K562 (cell line): ENCODE measurements around the gene FKBP2. TPM values are rescaled to one million over a fixed set of nuclear protein-coding genes. Genes with fewer than 3 reads are reported as not detected.

ENCODE experiments used
- FOXJ3 ChIP-seq: sonication (generic); formaldehyde crosslinking; IDR thresholded peaks from 2 replicates; pipeline ENCODE4 v1.4.0; 2020; ENCODE audit warnings: mild to moderate bottlenecking, missing genetic modification reagents
- HDAC3 ChIP-seq: fragments of 450-650 bp; IDR thresholded peaks from 2 replicates; pipeline ENCODE4 v1.6.1; 2018; ENCODE audit warnings: borderline replicate concordance, mild to moderate bottlenecking, moderate library complexity; ENCODE audit not compliant: partially characterized antibody
- HNRNPL ChIP-seq: fragments of 200-400 bp; formaldehyde crosslinking; IDR thresholded peaks from 2 replicates; pipeline ENCODE4 v1.6.1; 2017; ENCODE audit warnings: low read depth, mild to moderate bottlenecking, low read length
- ILF3 ChIP-seq: fragments of 450-650 bp; IDR thresholded peaks from 2 replicates; pipeline ENCODE4 v1.6.1; 2018; ENCODE audit warnings: antibody characterized with exemption, mild to moderate bottlenecking, moderate library complexity, borderline replicate concordance
- KHSRP ChIP-seq: fragments of 450-650 bp; IDR thresholded peaks from 2 replicates; pipeline ENCODE4 v1.6.1; 2017
- TAF1 ChIP-seq: IDR thresholded peaks from 2 replicates; pipeline ENCODE4 v1.6.1; 2011; ENCODE audit warnings: mild to moderate bottlenecking, low read length, moderate library complexity; ENCODE audit not compliant: insufficient read depth, control insufficient read depth, severe bottlenecking; ENCODE audit errors: extremely low read depth
- ZBTB17 ChIP-seq: fragments of 450-650 bp; formaldehyde crosslinking; IDR thresholded peaks from 2 replicates; pipeline ENCODE4 v1.4.0; 2020; ENCODE audit warnings: mild to moderate bottlenecking
- ZFX ChIP-seq: sonication (generic); formaldehyde crosslinking; IDR thresholded peaks from 2 replicates; pipeline ENCODE4 v1.8.0; 2022; ENCODE audit warnings: mild to moderate bottlenecking, missing genetic modification reagents, moderate library complexity
- ZNF239 ChIP-seq: fragments of 250-450 bp; sonication (Bioruptor Pico); IDR thresholded peaks from 2 replicates; pipeline ENCODE4 v1.4.0; 2020; ENCODE audit warnings: mild to moderate bottlenecking
- ZNF551 ChIP-seq: fragments of 250-450 bp; sonication (Bioruptor Pico); IDR thresholded peaks from 2 replicates; pipeline ENCODE4 v1.5.0; 2021; ENCODE audit warnings: mild to moderate bottlenecking, moderate library complexity
- polyA plus RNA-seq, 8 experiments: library from polyadenylated mRNA; depleted of rRNA in 4 of 8; stranded (reverse) in 5 of 8; unstranded in 3 of 8; fragments of >200 nt; fragmentation: Nextera tagmentation in 2 of 8; fragmentation: Illumina TruSeq in 1 of 8; extraction: Ambion mirVana in 2 of 8; extraction: Trizol in 1 of 8; gene quantifications; 2 replicates each; pipeline versions ENCODE4 v1.2.1 to v1.2.3, GENCODE V29; 2011 to 2014; ENCODE audit warnings: inconsistent platforms in 1 of 8, missing spikeins in 1 of 8
- total RNA-seq, 7 experiments: library from RNA; depleted of rRNA in 6 of 7; stranded (reverse); fragments of >200 nt in 6 of 7; fragmentation: Illumina TruSeq in 2 of 7; extraction: Trizol in 2 of 7; gene quantifications; 2 replicates each; pipeline versions ENCODE4 v1.2.1 to v1.2.3, GENCODE V29; 2011 to 2021; ENCODE audit warnings: low replicate concordance in 1 of 7
- TF ChIP-seq, protein P1 (sequence below), 2 experiments: fragments of 450-650 bp in 1 of 2; IDR thresholded peaks; 2 replicates each; pipeline ENCODE4 v1.6.1; 2011 to 2017; ENCODE audit warnings: low read depth in 2 of 2, antibody characterized with exemption in 1 of 2, borderline replicate concordance in 1 of 2, low read length in 1 of 2, mild to moderate bottlenecking in 1 of 2, mixed read lengths in 1 of 2; ENCODE audit not compliant: control insufficient read depth in 1 of 2
- TF ChIP-seq, protein P2 (sequence below): sonication (generic); formaldehyde crosslinking; IDR thresholded peaks from 2 replicates; pipeline ENCODE4 v1.8.1; 2023; ENCODE audit warnings: mild to moderate bottlenecking, missing genetic modification reagents
- TF ChIP-seq, protein P3 (sequence below): sonication (generic); formaldehyde crosslinking; IDR thresholded peaks from 2 replicates; pipeline ENCODE4 v1.8.1; 2023; ENCODE audit warnings: mild to moderate bottlenecking, missing genetic modification reagents
- TF ChIP-seq, protein P4 (sequence below): fragments of 250-450 bp; sonication (Bioruptor Pico); IDR thresholded peaks from 2 replicates; pipeline ENCODE4 v1.4.0; 2020; ENCODE audit warnings: mild to moderate bottlenecking, moderate library complexity, borderline replicate concordance
- TF ChIP-seq, protein P5 (sequence below): fragments of 450-650 bp; IDR thresholded peaks from 2 replicates; pipeline ENCODE4 v1.6.1; 2016

Gene FKBP2
- total and polyA plus RNA-seq, 9 of the 15 experiments (the other 6 are each of a cell fraction or from before 2014, with no cell fraction given): 3.5 to 151 (median 58.1) TPM

DNA sequence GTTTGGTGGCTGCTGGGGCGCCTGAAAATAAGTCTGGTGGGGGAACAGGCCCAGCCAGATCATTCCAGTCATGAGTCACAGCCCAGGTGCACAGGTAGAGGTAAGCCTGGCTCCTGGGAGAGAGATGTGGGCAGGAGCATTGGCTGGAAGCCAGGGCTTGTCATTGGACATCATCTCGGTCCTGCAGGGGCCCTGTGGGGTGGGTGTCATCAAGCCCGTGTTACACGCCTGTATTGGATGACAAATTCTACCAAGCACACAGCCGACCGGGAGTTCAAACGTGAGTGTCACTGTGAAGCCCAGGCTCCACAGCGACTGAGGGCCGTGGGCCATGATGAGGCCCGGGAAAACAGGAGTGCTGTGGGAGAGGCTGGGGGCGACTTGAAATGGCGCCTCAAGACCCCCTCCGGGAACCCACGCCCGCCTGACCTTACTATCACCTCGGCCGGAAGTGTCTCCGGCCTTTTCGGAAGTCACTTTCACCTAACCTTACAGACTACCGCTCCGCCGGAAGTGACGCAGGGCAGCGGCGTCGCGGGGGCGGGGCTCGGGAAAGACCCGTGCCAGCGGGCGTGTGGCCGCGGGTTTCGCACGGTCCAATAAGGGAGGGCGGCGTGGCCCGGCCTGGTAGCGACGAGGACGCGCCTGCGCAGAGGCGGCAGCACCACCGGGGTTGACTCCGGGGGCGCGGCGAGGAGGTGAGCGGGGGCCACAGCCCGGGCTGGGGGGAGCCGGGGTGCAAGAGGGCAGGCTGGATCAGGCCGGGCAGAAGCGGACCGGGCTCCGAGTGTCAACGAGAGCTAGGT lies at the start of gene FKBP2 (continued):
- TF ChIP-seq, protein P1, sequence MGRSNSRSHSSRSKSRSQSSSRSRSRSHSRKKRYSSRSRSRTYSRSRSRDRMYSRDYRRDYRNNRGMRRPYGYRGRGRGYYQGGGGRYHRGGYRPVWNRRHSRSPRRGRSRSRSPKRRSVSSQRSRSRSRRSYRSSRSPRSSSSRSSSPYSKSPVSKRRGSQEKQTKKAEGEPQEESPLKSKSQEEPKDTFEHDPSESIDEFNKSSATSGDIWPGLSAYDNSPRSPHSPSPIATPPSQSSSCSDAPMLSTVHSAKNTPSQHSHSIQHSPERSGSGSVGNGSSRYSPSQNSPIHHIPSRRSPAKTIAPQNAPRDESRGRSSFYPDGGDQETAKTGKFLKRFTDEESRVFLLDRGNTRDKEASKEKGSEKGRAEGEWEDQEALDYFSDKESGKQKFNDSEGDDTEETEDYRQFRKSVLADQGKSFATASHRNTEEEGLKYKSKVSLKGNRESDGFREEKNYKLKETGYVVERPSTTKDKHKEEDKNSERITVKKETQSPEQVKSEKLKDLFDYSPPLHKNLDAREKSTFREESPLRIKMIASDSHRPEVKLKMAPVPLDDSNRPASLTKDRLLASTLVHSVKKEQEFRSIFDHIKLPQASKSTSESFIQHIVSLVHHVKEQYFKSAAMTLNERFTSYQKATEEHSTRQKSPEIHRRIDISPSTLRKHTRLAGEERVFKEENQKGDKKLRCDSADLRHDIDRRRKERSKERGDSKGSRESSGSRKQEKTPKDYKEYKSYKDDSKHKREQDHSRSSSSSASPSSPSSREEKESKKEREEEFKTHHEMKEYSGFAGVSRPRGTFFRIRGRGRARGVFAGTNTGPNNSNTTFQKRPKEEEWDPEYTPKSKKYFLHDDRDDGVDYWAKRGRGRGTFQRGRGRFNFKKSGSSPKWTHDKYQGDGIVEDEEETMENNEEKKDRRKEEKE (IDR thresholded peaks at IDR 0.05; ENCODE audit: borderline replicate concordance in 1 of 2, control insufficient read depth in 1 of 2, low read depth in 2 of 2, low read length in 1 of 2): no peak; a peak in 1 of 4 replicates
- no peak for TF ChIP-seq ZNF239 (CRISPR knock-in tag)
- TF ChIP-seq TAF1: peak; percentile 93
- TF ChIP-seq FOXJ3: no peak
- 0 out of 2 replicates have a peak, but pooled peaks have one; percentile 53 for TF ChIP-seq HNRNPL
- no peak for TF ChIP-seq ILF3
- TF ChIP-seq, protein P2, sequence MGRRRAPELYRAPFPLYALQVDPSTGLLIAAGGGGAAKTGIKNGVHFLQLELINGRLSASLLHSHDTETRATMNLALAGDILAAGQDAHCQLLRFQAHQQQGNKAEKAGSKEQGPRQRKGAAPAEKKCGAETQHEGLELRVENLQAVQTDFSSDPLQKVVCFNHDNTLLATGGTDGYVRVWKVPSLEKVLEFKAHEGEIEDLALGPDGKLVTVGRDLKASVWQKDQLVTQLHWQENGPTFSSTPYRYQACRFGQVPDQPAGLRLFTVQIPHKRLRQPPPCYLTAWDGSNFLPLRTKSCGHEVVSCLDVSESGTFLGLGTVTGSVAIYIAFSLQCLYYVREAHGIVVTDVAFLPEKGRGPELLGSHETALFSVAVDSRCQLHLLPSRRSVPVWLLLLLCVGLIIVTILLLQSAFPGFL (CRISPR knock-in tag): no peak
- TF ChIP-seq, protein P3, sequence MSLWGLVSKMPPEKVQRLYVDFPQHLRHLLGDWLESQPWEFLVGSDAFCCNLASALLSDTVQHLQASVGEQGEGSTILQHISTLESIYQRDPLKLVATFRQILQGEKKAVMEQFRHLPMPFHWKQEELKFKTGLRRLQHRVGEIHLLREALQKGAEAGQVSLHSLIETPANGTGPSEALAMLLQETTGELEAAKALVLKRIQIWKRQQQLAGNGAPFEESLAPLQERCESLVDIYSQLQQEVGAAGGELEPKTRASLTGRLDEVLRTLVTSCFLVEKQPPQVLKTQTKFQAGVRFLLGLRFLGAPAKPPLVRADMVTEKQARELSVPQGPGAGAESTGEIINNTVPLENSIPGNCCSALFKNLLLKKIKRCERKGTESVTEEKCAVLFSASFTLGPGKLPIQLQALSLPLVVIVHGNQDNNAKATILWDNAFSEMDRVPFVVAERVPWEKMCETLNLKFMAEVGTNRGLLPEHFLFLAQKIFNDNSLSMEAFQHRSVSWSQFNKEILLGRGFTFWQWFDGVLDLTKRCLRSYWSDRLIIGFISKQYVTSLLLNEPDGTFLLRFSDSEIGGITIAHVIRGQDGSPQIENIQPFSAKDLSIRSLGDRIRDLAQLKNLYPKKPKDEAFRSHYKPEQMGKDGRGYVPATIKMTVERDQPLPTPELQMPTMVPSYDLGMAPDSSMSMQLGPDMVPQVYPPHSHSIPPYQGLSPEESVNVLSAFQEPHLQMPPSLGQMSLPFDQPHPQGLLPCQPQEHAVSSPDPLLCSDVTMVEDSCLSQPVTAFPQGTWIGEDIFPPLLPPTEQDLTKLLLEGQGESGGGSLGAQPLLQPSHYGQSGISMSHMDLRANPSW (CRISPR knock-in tag): no peak
- TF ChIP-seq ZFX (CRISPR knock-in tag): peak; percentile 90
- no peak for TF ChIP-seq HDAC3
- no peak for TF ChIP-seq ZNF551
- TF ChIP-seq KHSRP: no peak
- peak; percentile 82; the same call in 1 of the 2 replicates for TF ChIP-seq ZBTB17
- TF ChIP-seq, protein P4, sequence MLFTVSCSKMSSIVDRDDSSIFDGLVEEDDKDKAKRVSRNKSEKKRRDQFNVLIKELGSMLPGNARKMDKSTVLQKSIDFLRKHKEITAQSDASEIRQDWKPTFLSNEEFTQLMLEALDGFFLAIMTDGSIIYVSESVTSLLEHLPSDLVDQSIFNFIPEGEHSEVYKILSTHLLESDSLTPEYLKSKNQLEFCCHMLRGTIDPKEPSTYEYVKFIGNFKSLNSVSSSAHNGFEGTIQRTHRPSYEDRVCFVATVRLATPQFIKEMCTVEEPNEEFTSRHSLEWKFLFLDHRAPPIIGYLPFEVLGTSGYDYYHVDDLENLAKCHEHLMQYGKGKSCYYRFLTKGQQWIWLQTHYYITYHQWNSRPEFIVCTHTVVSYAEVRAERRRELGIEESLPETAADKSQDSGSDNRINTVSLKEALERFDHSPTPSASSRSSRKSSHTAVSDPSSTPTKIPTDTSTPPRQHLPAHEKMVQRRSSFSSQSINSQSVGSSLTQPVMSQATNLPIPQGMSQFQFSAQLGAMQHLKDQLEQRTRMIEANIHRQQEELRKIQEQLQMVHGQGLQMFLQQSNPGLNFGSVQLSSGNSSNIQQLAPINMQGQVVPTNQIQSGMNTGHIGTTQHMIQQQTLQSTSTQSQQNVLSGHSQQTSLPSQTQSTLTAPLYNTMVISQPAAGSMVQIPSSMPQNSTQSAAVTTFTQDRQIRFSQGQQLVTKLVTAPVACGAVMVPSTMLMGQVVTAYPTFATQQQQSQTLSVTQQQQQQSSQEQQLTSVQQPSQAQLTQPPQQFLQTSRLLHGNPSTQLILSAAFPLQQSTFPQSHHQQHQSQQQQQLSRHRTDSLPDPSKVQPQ (CRISPR knock-in tag): no peak
- TF ChIP-seq, protein P5, sequence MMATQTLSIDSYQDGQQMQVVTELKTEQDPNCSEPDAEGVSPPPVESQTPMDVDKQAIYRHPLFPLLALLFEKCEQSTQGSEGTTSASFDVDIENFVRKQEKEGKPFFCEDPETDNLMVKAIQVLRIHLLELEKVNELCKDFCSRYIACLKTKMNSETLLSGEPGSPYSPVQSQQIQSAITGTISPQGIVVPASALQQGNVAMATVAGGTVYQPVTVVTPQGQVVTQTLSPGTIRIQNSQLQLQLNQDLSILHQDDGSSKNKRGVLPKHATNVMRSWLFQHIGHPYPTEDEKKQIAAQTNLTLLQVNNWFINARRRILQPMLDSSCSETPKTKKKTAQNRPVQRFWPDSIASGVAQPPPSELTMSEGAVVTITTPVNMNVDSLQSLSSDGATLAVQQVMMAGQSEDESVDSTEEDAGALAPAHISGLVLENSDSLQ: no peak
